Astrocyte of the spinal cord (primary cell): ENCODE measurements around the gene DES.
A peak's percentile ranks its signal among the peaks of the same experiment; 100 is the strongest.

ENCODE experiments used
- DNase-seq: peaks from one replicate; pipeline ENCODE4 v3.0.0; 2011; ENCODE audit warnings: low read depth, low spot score
- H3K4me3 ChIP-seq: 2 replicates; pipeline ENCODE4 v1.5.1; 2011; ENCODE audit warnings: low read depth, mild to moderate bottlenecking, low read length, moderate library complexity
- in situ Hi-C: cut with HindIII; loops from 2 replicates; pipeline ENCODE4 v1.10.0; 2017; ENCODE audit warnings: low sequenced_read_pairs
- TF ChIP-seq, protein P1 (sequence below): IDR thresholded peaks from 2 replicates; pipeline ENCODE4 v1.5.1; 2012; ENCODE audit warnings: low read depth, mild to moderate bottlenecking, low read length, inconsistent platforms

DES gene

DNA sequence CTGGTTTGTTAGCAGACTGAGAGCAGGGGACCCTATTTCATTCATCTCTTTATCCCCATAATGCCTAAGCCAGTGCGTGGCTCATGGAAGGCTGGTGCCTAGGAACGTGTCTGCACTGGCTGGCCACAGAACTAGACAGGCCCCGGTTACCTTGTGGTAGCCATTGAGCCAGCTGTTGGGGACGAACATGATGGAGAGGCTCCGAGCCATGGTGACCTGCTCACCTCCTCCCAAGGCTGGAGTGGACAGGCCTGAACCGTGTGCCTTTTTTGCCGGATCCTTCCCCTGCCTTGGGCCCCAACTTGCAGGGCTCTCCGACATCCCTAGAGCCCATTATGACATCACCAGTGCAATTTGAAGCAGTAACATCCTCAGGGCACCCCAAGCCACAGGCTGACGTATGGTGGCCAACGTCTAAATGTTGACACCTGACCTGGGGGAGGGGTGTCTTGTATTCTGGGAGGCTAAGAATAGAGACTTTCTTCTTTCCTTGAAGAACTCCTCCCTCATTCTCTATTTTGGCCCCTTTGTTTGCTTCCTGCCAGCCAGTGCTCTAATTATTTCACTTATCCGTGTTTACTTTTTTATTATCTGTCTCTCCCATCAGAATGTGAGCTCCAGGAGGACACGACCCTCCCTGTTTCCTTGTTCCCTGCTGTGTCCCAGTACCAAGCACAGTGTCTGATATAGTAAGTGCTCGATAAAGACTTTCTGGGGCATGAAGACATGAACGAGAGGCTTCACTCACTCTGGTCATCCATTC is 18.3 kb upstream of the DES start:
- DNase-seq, result no peak
- TF ChIP-seq, protein P1, sequence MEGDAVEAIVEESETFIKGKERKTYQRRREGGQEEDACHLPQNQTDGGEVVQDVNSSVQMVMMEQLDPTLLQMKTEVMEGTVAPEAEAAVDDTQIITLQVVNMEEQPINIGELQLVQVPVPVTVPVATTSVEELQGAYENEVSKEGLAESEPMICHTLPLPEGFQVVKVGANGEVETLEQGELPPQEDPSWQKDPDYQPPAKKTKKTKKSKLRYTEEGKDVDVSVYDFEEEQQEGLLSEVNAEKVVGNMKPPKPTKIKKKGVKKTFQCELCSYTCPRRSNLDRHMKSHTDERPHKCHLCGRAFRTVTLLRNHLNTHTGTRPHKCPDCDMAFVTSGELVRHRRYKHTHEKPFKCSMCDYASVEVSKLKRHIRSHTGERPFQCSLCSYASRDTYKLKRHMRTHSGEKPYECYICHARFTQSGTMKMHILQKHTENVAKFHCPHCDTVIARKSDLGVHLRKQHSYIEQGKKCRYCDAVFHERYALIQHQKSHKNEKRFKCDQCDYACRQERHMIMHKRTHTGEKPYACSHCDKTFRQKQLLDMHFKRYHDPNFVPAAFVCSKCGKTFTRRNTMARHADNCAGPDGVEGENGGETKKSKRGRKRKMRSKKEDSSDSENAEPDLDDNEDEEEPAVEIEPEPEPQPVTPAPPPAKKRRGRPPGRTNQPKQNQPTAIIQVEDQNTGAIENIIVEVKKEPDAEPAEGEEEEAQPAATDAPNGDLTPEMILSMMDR, result no peak
- no peak overlapping the region for H3K4me3 ChIP-seq
- in situ Hi-C loops, result no loop called here

DNA sequence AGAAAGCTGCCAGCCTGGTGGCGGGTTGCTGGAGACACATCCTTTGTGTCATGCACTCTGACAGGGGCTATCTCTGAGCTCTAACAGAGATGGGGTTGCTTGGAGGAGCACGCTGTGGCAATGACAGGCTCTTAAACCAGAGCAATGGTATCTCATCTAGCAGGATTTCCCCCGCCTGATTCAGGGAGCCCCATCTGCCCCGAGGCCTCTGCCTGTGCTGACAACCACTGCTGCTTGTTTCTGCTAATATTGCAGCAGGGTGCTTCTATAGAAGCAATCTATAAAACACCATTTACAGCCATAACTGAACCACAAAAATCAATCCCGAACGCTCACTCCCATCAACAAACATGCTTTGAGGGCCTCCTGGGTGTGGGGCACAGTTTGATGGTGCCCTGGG is 17.6 kb upstream of the DES start:
- in situ Hi-C loops, result no loop called here
- DNase-seq, result no peak
- no peak overlapping the region for H3K4me3 ChIP-seq
- TF ChIP-seq, protein P1, result no peak

DNA sequence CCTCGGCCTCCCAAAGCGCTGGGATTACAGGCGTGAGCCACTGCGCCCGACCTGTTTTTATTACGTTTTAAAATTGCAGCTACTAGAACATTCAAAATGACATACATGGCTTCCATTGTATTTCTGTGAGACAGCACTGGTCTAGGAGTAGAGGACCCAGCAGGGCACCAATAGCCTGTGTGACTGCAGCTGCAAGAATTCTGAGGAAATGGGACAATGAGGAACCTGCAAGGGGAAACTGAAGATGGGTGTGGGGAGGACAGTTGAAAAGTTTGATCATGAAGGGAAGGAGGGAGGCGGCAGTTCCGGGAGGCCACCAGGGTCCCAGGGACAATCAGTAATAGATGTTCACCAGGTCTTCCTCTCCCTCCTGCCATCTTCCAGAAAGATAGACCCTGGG is 16.6 kb upstream of the DES start:
- in situ Hi-C loops, result no loop called here
- no peak for DNase-seq
- TF ChIP-seq, protein P1, result no peak
- H3K4me3 ChIP-seq, result no peak overlapping the region

DNA sequence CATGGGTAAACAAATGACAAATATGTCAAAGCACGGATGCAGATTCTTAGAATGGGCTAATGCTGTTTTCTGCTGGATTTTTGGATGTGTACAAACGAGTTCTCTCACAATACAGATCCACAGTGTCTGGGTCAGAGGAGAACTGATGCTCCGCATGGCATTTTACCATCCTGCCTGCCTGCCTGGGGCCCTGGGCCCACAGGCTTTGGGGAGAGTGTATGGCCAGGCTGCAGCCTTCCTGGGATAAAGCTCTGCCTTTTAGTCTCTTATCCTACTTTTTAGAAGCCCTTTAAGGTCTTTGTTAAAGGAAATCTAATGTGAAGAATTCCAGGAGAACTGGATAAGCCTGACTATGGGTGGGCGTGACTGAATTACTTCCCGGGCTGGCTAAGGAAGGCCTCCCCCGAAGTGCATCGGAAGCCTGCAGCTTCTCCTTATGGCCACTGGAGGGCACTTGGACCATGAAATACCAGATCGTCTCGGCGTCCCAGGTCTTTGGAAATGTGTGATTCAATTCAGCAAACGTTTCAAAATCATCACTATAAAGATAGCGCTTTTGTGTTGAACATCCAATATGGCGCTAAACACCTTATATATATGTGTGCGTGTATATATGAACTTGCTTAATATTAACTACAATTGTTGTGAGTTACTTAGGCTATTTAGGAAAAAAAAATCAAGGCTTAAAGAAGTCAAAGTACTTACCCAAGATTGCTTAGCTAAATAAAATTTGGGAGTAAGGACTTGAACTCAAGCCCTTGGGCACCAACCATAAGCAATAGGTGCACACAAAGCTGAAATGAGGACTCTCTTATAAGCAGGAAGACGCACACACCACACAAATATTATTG is 15.3 kb upstream of the DES start:
- DNase-seq, result peak; percentile 81
- in situ Hi-C loops, result no loop called here
- TF ChIP-seq, protein P1, result peak; percentile 96

DNA sequence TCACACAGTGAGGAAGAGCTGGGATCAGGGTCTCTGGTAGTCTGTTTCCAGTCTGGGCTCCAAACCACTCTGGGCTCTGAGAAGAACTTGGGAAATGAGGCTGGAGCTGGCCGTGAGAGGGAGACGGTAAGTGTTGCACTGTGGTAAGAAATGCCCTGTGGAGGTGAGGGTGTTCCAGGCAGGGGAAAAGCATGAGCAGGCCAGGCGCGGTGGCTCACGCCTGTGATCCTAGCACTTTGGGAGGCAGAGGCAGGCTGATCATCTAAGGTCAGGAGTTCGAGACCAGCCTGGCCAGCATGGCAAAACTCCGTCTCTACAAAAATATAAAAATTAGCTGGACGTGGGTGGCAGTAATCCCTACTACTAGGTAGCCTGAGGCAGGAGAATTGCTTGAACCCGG is 14.3 kb upstream of the DES start:
- DNase-seq, result no peak
- no peak overlapping the region for H3K4me3 ChIP-seq
- in situ Hi-C loops, result no loop called here
- TF ChIP-seq, protein P1, result no peak

More for the DNA sequence above, 15.3 kb upstream of the DES start:
- H3K4me3 ChIP-seq, result no peak overlapping the region

DNA sequence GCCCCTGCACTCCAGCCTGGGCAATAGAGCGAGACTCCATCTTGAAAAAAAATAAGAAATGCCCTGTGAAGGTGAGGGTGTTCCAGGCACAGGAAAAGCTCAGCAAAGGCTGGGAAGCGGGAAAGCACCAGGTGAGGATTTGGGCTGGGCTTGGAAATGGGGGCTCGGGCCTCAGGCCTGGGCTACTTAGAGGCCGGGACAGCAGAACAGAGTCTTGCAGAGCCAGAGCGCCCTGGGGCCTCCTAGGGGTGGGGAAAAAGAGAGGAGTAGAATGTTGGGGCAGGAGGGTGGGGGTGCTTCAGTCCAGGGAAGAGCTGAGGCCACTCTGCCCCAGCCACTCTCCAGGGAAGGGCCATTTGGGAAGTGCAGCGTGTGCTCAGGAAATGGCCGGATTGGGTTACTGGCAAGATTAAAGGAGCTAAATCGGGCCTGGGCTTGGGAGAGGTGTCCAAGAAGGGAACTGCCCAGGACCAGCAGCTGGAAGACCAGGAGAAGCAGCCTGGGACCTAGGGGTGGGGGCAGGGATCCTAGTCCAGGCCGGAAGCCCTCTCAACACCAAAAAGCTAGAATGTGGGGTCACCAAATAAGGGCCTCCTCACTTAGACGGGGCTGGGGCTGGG is 13.8 kb upstream of the DES start:
- DNase-seq, result no peak
- in situ Hi-C loops, result no loop called here
- TF ChIP-seq, protein P1, result no peak
- no peak overlapping the region for H3K4me3 ChIP-seq
